SK-N-SH (cell line): ENCODE results near the gene FOXO1. TPM values are rescaled to one million over a fixed set of nuclear protein-coding genes. Genes with fewer than 3 reads are reported as not detected.

Experiments
- CTCF ChIA-PET: fragments of 300-600, 350-600 bp; formaldehyde crosslinking; extraction: SDS; loops from one replicate; lab custom pipeline; 2021; lab: Yijun Ruan, JAX
- POLR2A ChIA-PET: fragments of 350-600 bp; sonication (Branson Sonifier 250); formaldehyde crosslinking; extraction: SDS; loops from one replicate; lab custom pipeline; 2020; ENCODE audit warnings: antibody characterized with exemption, inconsistent platforms; lab: Yijun Ruan, JAX
- DNase-seq: peaks from one replicate; pipeline ENCODE4 v3.0.0; 2012
- H2AFZ ChIP-seq: fragments of 200-600 bp; sonication (generic); 2 replicates; pipeline ENCODE4 v1.8.1; 2016; ENCODE audit warnings: antibody characterized with exemption, mild to moderate bottlenecking, low read depth
- H3F3A ChIP-seq: fragments of 200-600 bp; sonication (generic); replicated peaks from 2 replicates; pipeline ENCODE3; 2016; ENCODE audit warnings: antibody characterized with exemption, mild to moderate bottlenecking; ENCODE audit not compliant: insufficient read depth
- H3K27ac ChIP-seq, 2 experiments: fragments of 200-500 bp in 1 of 2; fragments of 200-600 bp in 1 of 2; sonication (Bioruptor generic) in 1 of 2; sonication (generic), shearing (Covaris generic) in 1 of 2; 2 replicates each; pipeline versions ENCODE4 v1.5.1 to v1.6.1; 2014 to 2016; ENCODE audit warnings: low read depth in 2 of 2, inconsistent platforms in 1 of 2, low read length in 1 of 2, mild to moderate bottlenecking in 1 of 2, mixed read lengths in 1 of 2
- H3K27me3 ChIP-seq: fragments of 200-600 bp; sonication (generic), shearing (Covaris generic); 2 replicates; pipeline ENCODE4 v1.6.1; 2016; ENCODE audit warnings: mixed run types; ENCODE audit not compliant: insufficient read depth
- H3K36me3 ChIP-seq, 2 experiments: fragments of 200-500 bp in 1 of 2; fragments of 200-600 bp in 1 of 2; sonication (Bioruptor generic) in 1 of 2; sonication (generic) in 1 of 2; replicated peaks in 1 of 2; 2 replicates each; pipeline versions ENCODE3 to v1.5.1; 2014 to 2016; ENCODE audit warnings: low read length in 1 of 2, mild to moderate bottlenecking in 1 of 2; ENCODE audit not compliant: insufficient read depth in 2 of 2, control insufficient read depth in 1 of 2
- H3K4me1 ChIP-seq, 2 experiments: fragments of 200-500 bp in 1 of 2; fragments of 200-600 bp in 1 of 2; sonication (Bioruptor generic) in 1 of 2; sonication (generic), shearing (Covaris generic) in 1 of 2; 2 replicates each; pipeline versions ENCODE4 v1.5.1 to v1.6.1; 2014 to 2016; ENCODE audit warnings: low read depth in 1 of 2, low read length in 1 of 2, mixed run types in 1 of 2; ENCODE audit not compliant: insufficient read depth in 2 of 2, control insufficient read depth in 1 of 2
- H3K4me2 ChIP-seq: fragments of 200-600 bp; sonication (generic), shearing (Covaris generic); 2 replicates; pipeline ENCODE4 v1.6.1; 2017; ENCODE audit warnings: mixed run types
- H3K4me3 ChIP-seq, 2 experiments: fragments of 200-500 bp in 1 of 2; fragments of 200-600 bp in 1 of 2; sonication (Bioruptor generic) in 1 of 2; sonication (generic), shearing (Covaris generic) in 1 of 2; 2 replicates each; pipeline versions ENCODE4 v1.5.1 to v1.8.1; 2014 to 2016; ENCODE audit warnings: low read depth in 2 of 2, inconsistent platforms in 1 of 2, low read length in 1 of 2, mild to moderate bottlenecking in 1 of 2, mixed read lengths in 1 of 2, moderate library complexity in 1 of 2
- H3K79me2 ChIP-seq: fragments of 200-600 bp; sonication (generic); 2 replicates; pipeline ENCODE4 v1.8.1; 2017; ENCODE audit warnings: mild to moderate bottlenecking; ENCODE audit not compliant: insufficient read depth
- H3K9ac ChIP-seq: fragments of 200-600 bp; sonication (generic); 2 replicates; pipeline ENCODE4 v1.6.1; 2017; ENCODE audit warnings: mixed run types
- H3K9me2 ChIP-seq: fragments of 200-600 bp; sonication (generic); 2 replicates; pipeline ENCODE4 v1.6.1; 2017; ENCODE audit warnings: mixed run types
- H3K9me3 ChIP-seq: fragments of 200-600 bp; sonication (generic); 2 replicates; pipeline ENCODE4 v1.6.1; 2017; ENCODE audit warnings: mixed run types, mild to moderate bottlenecking, moderate library complexity
- H4K20me1 ChIP-seq: fragments of 200-600 bp; sonication (generic); 2 replicates; pipeline ENCODE4 v1.6.1; 2017; ENCODE audit warnings: mild to moderate bottlenecking, mixed run types; ENCODE audit not compliant: insufficient read depth
- CHD2 ChIP-seq: fragments of 150-350 bp; IDR thresholded peaks from 2 replicates; pipeline ENCODE4 v1.6.1; 2018; ENCODE audit warnings: low read length; ENCODE audit not compliant: partially characterized antibody
- ELF1 ChIP-seq: IDR thresholded peaks from 2 replicates; pipeline ENCODE4 v1.4.0; 2012
- EP300 ChIP-seq, 2 experiments: IDR thresholded peaks; 2 replicates each; pipeline versions ENCODE4 v1.4.0 to v1.6.1; 2012; ENCODE audit warnings: borderline replicate concordance in 1 of 2, low read depth in 1 of 2, low read length in 1 of 2
- EZH2phosphoT487 ChIP-seq: fragments of 200-600 bp; sonication (generic); IDR thresholded peaks from 2 replicates; pipeline ENCODE4 v1.6.1; 2017; ENCODE audit warnings: low read depth, mixed run types, mild to moderate bottlenecking, antibody characterized with exemption, moderate library complexity, borderline replicate concordance
- FOXJ3 ChIP-seq: sonication (generic); formaldehyde crosslinking; IDR thresholded peaks from 2 replicates; pipeline ENCODE4 v1.5.1; 2020; ENCODE audit warnings: mild to moderate bottlenecking, missing genetic modification reagents
- IRF3 ChIP-seq: fragments of 150-350 bp; IDR thresholded peaks from 2 replicates; pipeline ENCODE4 v1.6.1; 2016; ENCODE audit warnings: mild to moderate bottlenecking, low read depth, low read length
- JUND ChIP-seq: IDR thresholded peaks from 2 replicates; pipeline ENCODE4 v1.4.0; 2012
- MEF2A ChIP-seq: IDR thresholded peaks from 2 replicates; pipeline ENCODE4 v1.4.0; 2012; ENCODE audit warnings: low read depth, borderline replicate concordance
- MXI1 ChIP-seq: IDR thresholded peaks from 2 replicates; pipeline ENCODE4 v1.6.1; 2012; ENCODE audit warnings: mild to moderate bottlenecking, low read depth, low read length, improper control_type of control experiment
- NRF1 ChIP-seq: IDR thresholded peaks from 2 replicates; pipeline ENCODE4 v1.6.1; 2012; ENCODE audit warnings: low read depth, mild to moderate bottlenecking, low read length
- PBX3 ChIP-seq: IDR thresholded peaks from 2 replicates; pipeline ENCODE4; 2012
- POLR2AphosphoS5 ChIP-seq: IDR thresholded peaks from 2 replicates; pipeline ENCODE4 v1.6.1; 2012; ENCODE audit warnings: low read depth, low read length
- RAD21 ChIP-seq: IDR thresholded peaks from 2 replicates; pipeline ENCODE4 v1.6.1; 2012; ENCODE audit warnings: mild to moderate bottlenecking, low read length
- RCOR1 ChIP-seq: fragments of 150-350 bp; IDR thresholded peaks from 2 replicates; pipeline ENCODE4 v1.6.1; 2017; ENCODE audit warnings: antibody characterized with exemption, low read length
- RFX5 ChIP-seq: IDR thresholded peaks from 2 replicates; pipeline ENCODE4 v1.6.1; 2012; ENCODE audit warnings: mild to moderate bottlenecking, improper control_type of control experiment, low read length
- RXRA ChIP-seq: IDR thresholded peaks from 2 replicates; pipeline ENCODE4 v1.4.0; 2012; ENCODE audit warnings: low read depth, mild to moderate bottlenecking, borderline replicate concordance
- SIN3A ChIP-seq: IDR thresholded peaks from 2 replicates; pipeline ENCODE4 v1.6.1; 2012; ENCODE audit warnings: low read depth, mild to moderate bottlenecking, low read length, moderate library complexity, borderline replicate concordance
- SMC3 ChIP-seq: IDR thresholded peaks from 2 replicates; pipeline ENCODE4 v1.6.1; 2012; ENCODE audit warnings: low read depth, low read length, improper control_type of control experiment
- USF2 ChIP-seq: fragments of 150-350 bp; IDR thresholded peaks from 2 replicates; pipeline ENCODE4 v1.6.1; 2017; ENCODE audit warnings: antibody characterized with exemption, low read length, low read depth, borderline replicate concordance
- YY1 ChIP-seq: IDR thresholded peaks from 2 replicates; pipeline ENCODE4 v1.4.0; 2012; ENCODE audit warnings: low read depth, mild to moderate bottlenecking
- WGBS: methylation state at CpG from one replicate; pipeline ENCODE4 v1.1.6; 2017; ENCODE audit warnings: low lambda C conversion rate; 5-methylcytosine and 5-hydroxymethylcytosine counted together
- polyA plus RNA-seq, 3 experiments: library from polyadenylated mRNA; depleted of rRNA; stranded (reverse); fragments of >200 nt; gene quantifications; 2 replicates each; pipeline ENCODE4 v1.2.3, GENCODE V29; 2012

FOXO1 gene
- polyA plus RNA-seq, 1 of the 3 experiments (the other 2 are of a cell fraction) = 1.8 TPM

GRCh38 chr13:40599124-40599523, 67.3 kb downstream of the FOXO1 start:
- no peaks in the 10 kb centered on the region; the same call in 1 of the 2 replicates for H4K20me1 ChIP-seq
- no peaks in the 10 kb centered on the region for H3F3A ChIP-seq
- H3K9me3 ChIP-seq = no peaks in the 10 kb centered on the region
- H3K4me1 ChIP-seq = peaks cover 0 to 3% of the 10 kb centered on the region in 2 experiments; a peak in 2 of 4 replicates
- H3K79me2 ChIP-seq = no peaks in the 10 kb centered on the region
- WGBS = 92% methylated on average over 5 of the region's 5 CpGs
- no peak for DNase-seq
- H3K27me3 ChIP-seq = no peaks in the 10 kb centered on the region
- ChIA-PET POLR2A (no interaction called here), CTCF (interaction anchor here (1.1 kb wide), 1 partner anchor 35 kb away, joined by 3 read pairs; no protein-coding TSS in a partner anchor)
- no peak overlapping the region for H3K9ac ChIP-seq
- H3K4me2 ChIP-seq = no peak overlapping the region
- H3K27ac ChIP-seq = no peak overlapping the region
- H3K4me3 ChIP-seq = no peak overlapping the region
- no peak overlapping the region for H2AFZ ChIP-seq
- TF ChIP-seq USF2 (no peak), MXI1 (no peak), RCOR1 (no peak), EZH2phosphoT487 (no peak), SMC3 (no peak), PBX3 (no peak), ELF1 (no peak), RAD21 (no peak), RFX5 (no peak), JUND (no peak), POLR2AphosphoS5 (no peak), FOXJ3 (CRISPR knock-in tag) (no peak), NRF1 (no peak), RXRA (no peak), MEF2A (no peak)
- no peaks in the 10 kb centered on the region for H3K36me3 ChIP-seq
- no peaks in the 10 kb centered on the region for H3K9me2 ChIP-seq

- ChIA-PET CTCF (interaction anchor here (0.6 to 1.1 kb wide), 3 partner anchors 14 to 1189 kb away, joined by 3 read pairs; no protein-coding TSS in a partner anchor), POLR2A (no interaction called here)
- no peak overlapping the region for H3K9ac ChIP-seq
- no peak for DNase-seq
- no peak for TF ChIP-seq ELF1
- no peak for TF ChIP-seq IRF3
- TF ChIP-seq RAD21 = no peak
- no peak for TF ChIP-seq MXI1
- TF ChIP-seq FOXJ3 (CRISPR knock-in tag) = no peak
- no peak for TF ChIP-seq EP300 (IDR thresholded peaks at IDR 0.05; ENCODE audit: borderline replicate concordance in 1 of 2, low read depth in 1 of 2, low read length in 1 of 2)
- no peak for TF ChIP-seq PBX3
- no peak for TF ChIP-seq RXRA
- TF ChIP-seq POLR2AphosphoS5 = no peak
- no peak for TF ChIP-seq JUND
- no peak for TF ChIP-seq CHD2
- no peak for TF ChIP-seq SIN3A
- TF ChIP-seq EZH2phosphoT487 = no peak
- no peak for TF ChIP-seq YY1
- TF ChIP-seq, all 33 proteins: peak for 0
- H3K79me2 ChIP-seq = no peaks in the 10 kb centered on the region
- H2AFZ ChIP-seq = no peak overlapping the region
- H3K9me3 ChIP-seq = no peaks in the 10 kb centered on the region
- peaks cover 0 to 3% of the 10 kb centered on the region in 2 experiments; a peak in 2 of 4 replicates for H3K4me1 ChIP-seq
- no peaks in the 10 kb centered on the region for H3F3A ChIP-seq
- WGBS = 60% methylated on average over 1 of the region's 1 CpG
- H3K27ac ChIP-seq = no peak overlapping the region
- H3K9me2 ChIP-seq = no peaks in the 10 kb centered on the region
- H3K4me2 ChIP-seq = no peak overlapping the region
- no peaks in the 10 kb centered on the region for H3K27me3 ChIP-seq
- no peak overlapping the region for H3K4me3 ChIP-seq
- no peaks in the 10 kb centered on the region for H3K36me3 ChIP-seq
- peaks cover 3% of the 10 kb centered on the region; the same call in 1 of the 2 replicates for H4K20me1 ChIP-seq
Measured at GRCh38 chr13:40598569-40598968, 67.9 kb downstream of the FOXO1 start.
